Upper lobe of left lung (tissue), 4 donors: ENCODE results near the gene NRF1.

ENCODE experiments used
- EP300 ChIP-seq, 4 donors: sonication (generic); formaldehyde crosslinking; IDR thresholded peaks; one replicate each; pipeline ENCODE4 v1.5.1; 2017; ENCODE audit warnings: antibody characterized with exemption in 4 of 4, control low read depth in 2 of 4
- POLR2A ChIP-seq, 4 donors: fragments of 450-650 bp; IDR thresholded peaks; one replicate each; pipeline ENCODE4 v1.5.1; 2016 to 2017; ENCODE audit warnings: antibody characterized with exemption in 4 of 4, mild to moderate bottlenecking in 2 of 4
- TF ChIP-seq, protein P1 (sequence below), 6 experiments: fragments of 450-650 bp in 4 of 6; fragments of 200-600 bp in 2 of 6; sonication (generic) in 2 of 6; IDR thresholded peaks; one replicate each; pipeline ENCODE4 v1.5.1; 2016 to 2019; ENCODE audit warnings: antibody characterized with exemption in 6 of 6

DNA sequence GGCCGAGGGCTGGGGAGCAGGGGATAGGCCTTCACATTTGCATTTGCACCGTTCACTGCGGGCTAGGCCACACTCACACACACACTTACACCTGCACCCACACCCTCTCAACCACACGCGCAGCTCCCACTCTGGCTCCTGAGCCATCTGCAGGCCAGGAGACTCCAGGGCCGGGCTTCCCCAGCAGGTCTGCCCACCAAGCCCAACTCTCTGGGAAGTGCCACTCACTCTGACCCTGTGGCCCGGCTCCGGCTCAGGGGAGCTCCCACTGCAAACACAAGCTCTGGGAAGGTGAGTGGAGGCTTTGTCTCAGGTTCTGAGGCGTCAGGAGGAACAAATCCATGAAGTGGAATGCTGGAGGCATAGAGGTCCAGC is 157.9 kb downstream of the NRF1 start:
- TF ChIP-seq, protein P1, sequence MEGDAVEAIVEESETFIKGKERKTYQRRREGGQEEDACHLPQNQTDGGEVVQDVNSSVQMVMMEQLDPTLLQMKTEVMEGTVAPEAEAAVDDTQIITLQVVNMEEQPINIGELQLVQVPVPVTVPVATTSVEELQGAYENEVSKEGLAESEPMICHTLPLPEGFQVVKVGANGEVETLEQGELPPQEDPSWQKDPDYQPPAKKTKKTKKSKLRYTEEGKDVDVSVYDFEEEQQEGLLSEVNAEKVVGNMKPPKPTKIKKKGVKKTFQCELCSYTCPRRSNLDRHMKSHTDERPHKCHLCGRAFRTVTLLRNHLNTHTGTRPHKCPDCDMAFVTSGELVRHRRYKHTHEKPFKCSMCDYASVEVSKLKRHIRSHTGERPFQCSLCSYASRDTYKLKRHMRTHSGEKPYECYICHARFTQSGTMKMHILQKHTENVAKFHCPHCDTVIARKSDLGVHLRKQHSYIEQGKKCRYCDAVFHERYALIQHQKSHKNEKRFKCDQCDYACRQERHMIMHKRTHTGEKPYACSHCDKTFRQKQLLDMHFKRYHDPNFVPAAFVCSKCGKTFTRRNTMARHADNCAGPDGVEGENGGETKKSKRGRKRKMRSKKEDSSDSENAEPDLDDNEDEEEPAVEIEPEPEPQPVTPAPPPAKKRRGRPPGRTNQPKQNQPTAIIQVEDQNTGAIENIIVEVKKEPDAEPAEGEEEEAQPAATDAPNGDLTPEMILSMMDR (IDR thresholded peaks at IDR 0.05): no peak
- no peak for TF ChIP-seq POLR2A (IDR thresholded peaks at IDR 0.05)
- TF ChIP-seq EP300 (IDR thresholded peaks at IDR 0.05): no peak
